ENCODE results near the gene ENOX2.

GRCh38 chrX:130728208-130728607 lies 174.8 kb downstream of the ENOX2 start:
- TF ChIP-seq CSRNP3 (CRISPR knock-in tag; IDR thresholded peaks at IDR 0.05) (no peak), PATZ1 (CRISPR knock-in tag; IDR thresholded peaks at IDR 0.05; ENCODE audit: borderline replicate concordance) (no peak), ZFP30 (CRISPR knock-in tag; IDR thresholded peaks at IDR 0.05) (no peak), PPARA (CRISPR knock-in tag; IDR thresholded peaks at IDR 0.05; ENCODE audit: borderline replicate concordance) (no peak), TCF4 (CRISPR knock-in tag; IDR thresholded peaks at IDR 0.05; ENCODE audit: borderline replicate concordance) (no peak), ARNTL (CRISPR knock-in tag; IDR thresholded peaks at IDR 0.05; ENCODE audit: borderline replicate concordance, low read depth) (no peak)

All from SK-N-SH treated with all-trans-retinoic acid at 6 μM for 48 hours (cell line).